ENCODE results near the gene SESN3.
"Not testable (repeated sequence)": the region's sequence is repeated elsewhere in the genome, so short reads cannot be mapped to it uniquely, and the experiment has no call there.

Gene SESN3, protein sequence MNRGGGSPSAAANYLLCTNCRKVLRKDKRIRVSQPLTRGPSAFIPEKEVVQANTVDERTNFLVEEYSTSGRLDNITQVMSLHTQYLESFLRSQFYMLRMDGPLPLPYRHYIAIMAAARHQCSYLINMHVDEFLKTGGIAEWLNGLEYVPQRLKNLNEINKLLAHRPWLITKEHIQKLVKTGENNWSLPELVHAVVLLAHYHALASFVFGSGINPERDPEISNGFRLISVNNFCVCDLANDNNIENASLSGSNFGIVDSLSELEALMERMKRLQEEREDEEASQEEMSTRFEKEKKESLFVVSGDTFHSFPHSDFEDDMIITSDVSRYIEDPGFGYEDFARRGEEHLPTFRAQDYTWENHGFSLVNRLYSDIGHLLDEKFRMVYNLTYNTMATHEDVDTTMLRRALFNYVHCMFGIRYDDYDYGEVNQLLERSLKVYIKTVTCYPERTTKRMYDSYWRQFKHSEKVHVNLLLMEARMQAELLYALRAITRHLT

DNA sequence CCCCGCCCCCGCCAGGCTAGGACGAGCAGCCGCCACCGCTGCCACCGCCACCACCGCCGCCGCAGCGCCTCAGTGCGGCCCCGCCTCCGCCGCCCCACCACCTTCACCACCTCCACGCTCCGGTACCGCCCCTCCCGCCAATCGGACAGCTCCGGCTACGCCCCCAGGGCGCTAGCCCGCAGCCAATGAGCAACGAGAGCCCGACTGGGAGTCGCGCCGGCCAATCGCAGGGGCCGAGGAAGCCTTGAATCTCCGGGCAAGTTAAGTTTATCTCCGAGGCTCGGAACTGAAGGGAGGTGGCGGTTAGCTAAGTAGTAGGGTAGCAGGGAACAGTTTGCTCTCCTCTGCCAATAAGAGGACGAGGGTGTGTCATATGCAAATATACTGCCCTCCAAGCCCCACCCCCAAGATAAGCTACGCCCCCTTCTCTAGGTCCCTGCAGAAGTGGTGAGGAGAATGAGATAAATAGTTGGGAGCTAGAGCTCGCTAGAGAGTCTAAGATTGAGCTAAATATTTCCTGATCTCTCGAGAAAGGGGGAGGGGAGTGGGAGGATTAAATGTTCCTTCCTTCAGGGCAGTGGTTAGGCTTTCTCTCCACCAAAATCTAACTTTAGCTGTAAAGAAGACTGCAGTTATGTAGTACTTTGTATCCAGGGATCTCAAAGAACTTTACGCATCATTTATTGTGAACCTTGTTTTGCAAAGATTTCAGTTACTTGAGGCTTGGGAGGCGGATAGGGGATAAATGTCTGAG is at the start of gene SESN3:
Gene SESN3 (minus strand): TSS at position 76 of the 754 bp plus-strand sequence. CDS start 342 bp downstream, outside the sequence.
- peak; percentile 88 for DNase-seq (ENCODE audit: extremely low spot score, insufficient read length, low read depth)
- peak; percentile 100 for FAIRE-seq

DNA sequence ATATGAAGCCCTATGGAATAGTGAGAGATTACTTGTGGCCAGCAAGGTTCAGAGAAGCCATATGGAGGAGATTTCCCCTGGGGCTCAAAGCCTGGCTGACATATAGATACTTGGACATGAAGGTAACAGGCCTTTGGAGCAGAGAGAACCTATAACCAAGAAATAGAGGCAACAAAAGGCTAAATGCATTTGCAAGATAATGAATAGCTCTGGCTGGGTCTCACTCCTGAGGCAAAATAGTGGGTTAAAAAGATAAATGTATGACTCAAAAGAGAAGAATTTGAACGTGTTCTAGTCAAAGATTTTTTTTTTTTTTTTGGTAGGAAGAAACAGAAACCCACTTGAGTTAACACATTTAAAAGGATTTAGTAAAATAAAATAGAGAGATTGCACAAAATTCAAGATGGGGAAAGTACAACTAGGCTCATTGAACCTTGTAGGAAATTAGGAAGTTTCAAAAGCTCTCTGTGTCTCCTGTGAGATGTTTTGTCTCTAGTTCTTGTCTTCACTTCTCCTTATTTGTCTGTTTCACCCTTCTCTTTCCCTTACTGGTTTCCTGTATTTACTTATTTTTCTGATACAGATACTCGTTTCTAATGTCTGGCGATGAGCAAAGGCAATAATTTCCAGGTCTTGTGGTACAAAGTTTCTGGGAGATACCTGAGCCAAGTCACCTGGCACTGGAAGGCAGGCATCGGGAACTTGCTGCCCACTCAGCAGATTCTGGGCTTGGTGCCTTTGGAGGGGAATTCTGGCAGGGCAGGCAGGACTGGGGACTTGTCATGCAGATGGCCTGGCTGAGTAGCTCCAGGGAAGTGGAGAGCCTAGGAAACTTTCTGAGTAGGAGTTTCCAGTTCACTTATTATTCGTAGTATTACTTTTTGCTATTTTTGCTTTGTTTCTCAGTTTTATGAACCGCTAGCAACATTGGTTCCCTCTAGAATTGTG is 49.2 kb upstream of the SESN3 start:
- DNase-seq (ENCODE audit: extremely low spot score, insufficient read length, low read depth) (no peak), FAIRE-seq (no peak)

DNA sequence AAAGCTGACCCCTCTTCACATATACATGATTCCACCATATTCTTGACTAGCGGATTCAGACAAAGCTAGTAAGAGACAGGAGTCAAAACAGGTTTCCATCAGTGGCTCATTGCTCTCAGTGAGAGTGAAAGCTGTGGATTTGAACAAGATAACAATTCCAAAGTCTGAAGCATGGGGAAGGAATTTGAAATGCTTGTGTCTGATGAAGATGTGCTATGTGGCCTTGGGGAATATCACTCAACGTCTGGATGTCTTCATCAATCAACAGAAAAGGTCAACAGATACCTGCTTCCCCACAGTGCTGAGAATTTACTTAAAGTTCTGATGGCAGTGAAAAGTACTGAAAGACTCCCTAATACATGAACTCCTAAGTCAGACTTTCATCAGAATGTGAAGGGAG is 46.9 kb upstream of the SESN3 start:
- DNase-seq (ENCODE audit: extremely low spot score, insufficient read length, low read depth): no peak
- FAIRE-seq: no peak

DNA sequence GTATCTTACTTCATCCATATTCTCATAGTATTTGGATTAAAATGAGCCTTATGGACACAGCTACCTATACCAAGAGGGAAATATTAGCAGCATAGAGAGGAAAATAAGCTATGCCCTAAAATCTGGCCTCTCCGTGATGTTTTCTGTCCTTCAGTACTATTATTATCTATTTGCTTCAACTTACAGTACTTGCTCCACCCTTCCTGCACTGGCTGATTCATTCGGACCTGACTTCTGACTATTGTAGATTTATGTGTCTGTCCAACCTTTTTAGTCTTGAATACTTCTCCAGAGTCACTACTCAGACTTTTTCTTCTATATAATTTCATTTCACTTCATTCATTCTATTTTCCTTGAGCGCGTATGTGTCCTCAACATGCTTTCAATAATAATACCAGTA is 45.1 kb upstream of the SESN3 start:
- FAIRE-seq (no peak), DNase-seq (ENCODE audit: extremely low spot score, insufficient read length, low read depth) (no peak)

DNA sequence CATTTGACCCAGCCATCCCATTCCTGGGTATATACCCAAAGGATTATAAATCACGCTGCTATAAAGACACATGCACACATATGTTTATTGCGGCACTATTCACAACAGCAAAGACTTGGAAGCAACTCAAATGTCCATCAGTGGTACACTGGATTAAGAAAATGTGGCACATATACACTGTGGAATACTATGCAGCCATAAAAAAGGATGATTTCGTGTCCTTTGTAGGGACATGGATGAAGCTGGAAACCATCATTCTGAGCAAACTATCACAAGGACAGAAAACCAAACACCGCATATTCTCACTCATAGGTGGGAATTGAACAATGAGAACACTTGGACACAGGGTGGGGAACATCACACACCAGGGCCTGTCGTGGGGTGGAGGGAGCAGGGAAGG is 42.6 kb upstream of the SESN3 start:
- DNase-seq (ENCODE audit: extremely low spot score, insufficient read length, low read depth); FAIRE-seq: not testable (repeated sequence)

DNA sequence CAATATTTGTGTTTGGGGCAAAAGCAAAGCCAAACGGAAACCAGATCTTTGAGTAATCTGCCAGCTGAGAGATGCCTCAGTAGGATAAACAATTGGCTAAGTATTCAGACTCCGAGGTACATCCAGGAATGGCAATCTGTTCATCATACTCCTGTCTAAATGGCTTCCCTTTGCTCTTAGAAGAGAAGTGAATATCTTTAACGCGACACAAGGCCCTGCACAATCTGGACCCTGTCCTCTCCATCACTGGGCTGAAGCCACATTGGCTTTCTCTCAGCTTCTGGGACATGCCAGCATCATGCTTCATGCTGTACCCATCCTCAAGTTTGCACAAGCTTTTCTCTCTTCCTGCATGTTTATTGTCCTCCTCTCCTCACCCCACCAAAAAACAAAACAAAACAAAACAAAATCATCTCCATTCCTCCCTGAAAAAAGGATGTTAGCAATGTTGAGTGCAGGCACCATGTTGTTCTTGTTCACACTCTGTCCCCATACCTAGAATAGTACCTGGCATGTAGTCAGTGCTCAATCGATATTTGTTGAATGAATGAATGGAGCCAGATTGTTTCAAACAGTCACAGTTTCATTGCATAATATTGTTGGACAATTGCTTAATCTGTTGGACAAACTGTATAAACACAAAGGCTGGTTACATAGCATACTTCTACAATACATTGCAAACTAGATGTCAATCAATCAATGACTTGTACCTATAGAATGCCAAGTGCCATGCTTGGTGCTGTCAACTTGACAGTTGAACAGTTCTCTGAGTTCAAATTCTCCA is 38.2 kb upstream of the SESN3 start:
- FAIRE-seq (no peak), DNase-seq (ENCODE audit: extremely low spot score, insufficient read length, low read depth) (no peak)

DNA sequence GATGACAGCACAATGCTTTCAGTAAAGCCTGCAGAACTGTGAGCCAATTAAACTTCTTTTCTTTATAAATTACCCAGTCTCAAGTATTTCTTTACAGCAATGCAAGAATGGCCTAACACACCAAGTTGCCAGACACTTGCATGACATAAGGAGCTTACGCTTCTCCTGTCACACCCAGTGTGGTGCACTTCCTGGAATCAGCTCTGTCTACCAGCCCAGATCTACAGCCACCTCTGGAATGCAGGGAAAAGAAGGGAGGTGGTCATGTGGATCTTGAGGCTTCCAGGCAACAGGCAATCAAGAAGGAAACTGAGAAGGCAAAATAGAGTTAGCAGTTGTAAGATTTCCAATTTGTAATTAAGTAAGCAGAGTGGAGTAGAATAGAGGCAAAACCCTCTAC is 37.4 kb upstream of the SESN3 start:
- DNase-seq (ENCODE audit: extremely low spot score, insufficient read length, low read depth) (no peak), FAIRE-seq (no peak)

DNA sequence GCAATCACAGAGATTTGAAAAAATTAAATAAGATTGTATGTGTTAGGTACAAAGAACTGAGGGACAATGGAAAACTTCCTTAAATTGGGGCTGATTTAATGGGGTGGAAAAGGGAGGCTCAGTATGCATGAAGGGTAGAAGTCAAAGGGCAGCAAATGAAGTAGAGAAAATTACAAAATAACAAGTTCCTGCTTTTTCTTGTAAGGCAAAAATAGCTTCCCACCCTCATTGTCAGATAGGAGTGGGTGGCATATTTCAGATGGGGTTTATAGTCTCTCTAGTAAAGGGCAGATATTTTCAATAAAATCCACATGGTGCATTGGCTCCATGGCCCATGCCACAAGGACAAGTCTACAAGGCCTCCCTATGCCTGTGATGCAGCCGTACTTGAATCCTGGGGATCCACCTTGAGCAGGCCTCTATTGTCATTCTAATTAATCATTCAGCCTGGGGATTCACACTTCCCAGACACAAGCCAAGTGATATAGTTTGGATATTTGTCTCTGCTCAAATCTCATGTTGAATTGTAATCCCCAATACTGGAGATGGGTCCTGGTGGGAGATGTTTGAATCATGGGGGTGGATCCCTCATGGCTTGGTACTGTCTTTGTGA is 36.7 kb upstream of the SESN3 start:
- DNase-seq (ENCODE audit: extremely low spot score, insufficient read length, low read depth): no peak
- FAIRE-seq: no peak

DNA sequence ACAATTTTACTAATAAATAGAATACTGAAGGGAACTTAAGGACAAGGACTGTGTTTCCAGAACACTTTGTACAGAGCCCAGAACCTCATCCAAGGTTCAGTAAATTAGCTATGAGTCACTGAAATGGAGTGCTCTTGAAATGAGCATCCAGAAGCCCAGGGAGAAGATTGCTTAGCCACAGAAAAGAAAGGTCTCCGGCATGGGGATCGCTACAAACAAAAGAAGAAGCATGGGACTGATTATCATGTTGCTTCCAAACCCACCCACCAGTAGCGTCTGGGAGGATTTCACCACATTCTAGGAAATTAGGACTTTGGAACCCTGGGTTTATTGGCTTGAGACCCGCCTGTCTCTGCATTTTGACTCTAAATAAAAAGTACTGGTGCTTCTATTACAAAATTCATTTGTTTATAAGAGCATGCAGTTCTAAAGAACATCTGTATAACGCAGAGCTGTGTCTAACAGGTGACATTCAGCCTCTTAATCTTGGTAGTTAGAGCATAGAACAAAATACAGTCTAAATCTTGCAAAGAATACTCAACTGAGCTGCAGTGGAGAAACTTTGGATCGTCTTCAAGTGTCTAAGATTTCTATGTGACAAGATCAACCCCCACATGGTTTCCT is 35.9 kb upstream of the SESN3 start:
- no peak for DNase-seq (ENCODE audit: extremely low spot score, insufficient read length, low read depth)
- no peak for FAIRE-seq

DNA sequence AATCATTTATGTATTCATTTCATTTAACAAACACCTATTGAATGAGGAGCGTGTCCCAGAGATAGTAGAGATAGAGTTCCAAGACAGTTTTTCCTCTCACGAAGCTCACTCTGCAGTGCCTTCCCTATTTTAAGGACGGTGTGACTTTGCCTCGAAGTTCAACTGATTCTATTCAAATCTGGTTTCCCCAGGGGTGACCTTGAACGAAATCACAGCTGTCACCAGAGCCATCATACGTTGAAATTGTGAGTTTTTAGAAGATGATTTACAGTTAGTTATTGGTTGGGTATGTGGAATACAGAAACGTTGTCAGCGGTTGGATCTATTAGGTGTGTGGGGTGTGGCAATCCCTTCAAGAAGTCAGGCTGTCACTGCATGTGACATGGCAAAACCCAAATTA is 33.9 kb upstream of the SESN3 start:
- no peak for DNase-seq (ENCODE audit: extremely low spot score, insufficient read length, low read depth)
- FAIRE-seq: no peak

DNA sequence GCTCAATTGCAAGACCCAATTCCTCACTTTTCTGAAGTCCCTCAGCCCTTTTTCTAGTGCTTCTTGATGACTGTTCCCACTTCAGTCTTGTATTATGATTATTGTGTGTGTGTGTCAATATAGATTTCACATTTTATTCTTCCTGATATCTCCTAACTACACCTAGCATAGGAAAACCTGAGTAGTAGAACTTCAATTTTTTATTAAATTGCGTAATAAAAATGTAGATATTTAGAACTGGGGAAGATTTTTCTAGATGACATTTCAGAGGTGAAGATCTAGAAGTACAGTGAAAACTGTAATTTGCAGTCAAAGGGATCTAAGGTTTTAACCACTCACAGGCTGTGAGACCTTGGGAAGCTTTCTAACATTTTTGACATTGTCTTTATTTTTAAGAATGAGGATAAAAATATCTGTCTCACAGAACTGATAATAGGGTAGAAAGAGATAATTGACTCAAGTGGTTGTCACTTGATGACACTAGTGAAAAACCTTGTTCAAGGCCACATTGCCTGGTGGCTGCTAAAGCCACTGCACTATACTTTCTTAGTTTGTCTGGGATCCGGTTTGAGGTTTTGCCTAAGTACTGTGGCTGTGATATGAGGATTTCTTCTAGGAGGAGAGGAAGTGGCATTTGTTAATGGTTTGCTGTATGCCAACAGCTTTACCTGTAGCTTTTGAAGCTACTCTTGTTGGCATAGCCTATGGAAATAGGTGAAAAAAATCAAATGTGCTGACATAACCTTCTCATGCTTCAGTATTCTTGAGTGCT is 32.2 kb upstream of the SESN3 start:
- FAIRE-seq (no peak), DNase-seq (ENCODE audit: extremely low spot score, insufficient read length, low read depth) (no peak)

DNA sequence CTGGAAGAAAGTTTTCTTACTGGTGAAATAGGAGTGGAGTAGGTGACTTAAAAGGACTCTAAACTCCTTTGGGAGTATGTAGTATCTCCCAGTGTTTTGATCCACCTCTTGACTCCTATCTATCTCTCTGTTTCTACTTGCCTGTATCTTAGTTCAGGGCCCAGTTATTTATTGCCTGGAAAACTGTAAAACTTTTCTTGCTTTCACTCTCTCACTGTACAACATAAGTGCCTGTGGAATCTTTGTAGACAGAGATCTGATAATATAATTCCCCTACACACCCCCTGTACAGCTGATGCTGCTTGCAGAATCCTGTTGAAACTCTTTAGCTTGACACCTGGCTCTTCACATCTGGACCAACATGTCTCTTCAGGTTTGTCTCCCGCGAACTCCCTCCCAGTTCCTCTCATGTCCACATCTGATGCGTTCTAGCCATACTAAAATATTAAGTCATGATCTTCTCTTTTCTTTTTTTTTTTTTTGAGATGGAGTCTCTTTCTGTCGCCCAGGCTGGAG is 26.5 kb upstream of the SESN3 start:
- FAIRE-seq (no peak), DNase-seq (ENCODE audit: extremely low spot score, insufficient read length, low read depth) (no peak)

DNA sequence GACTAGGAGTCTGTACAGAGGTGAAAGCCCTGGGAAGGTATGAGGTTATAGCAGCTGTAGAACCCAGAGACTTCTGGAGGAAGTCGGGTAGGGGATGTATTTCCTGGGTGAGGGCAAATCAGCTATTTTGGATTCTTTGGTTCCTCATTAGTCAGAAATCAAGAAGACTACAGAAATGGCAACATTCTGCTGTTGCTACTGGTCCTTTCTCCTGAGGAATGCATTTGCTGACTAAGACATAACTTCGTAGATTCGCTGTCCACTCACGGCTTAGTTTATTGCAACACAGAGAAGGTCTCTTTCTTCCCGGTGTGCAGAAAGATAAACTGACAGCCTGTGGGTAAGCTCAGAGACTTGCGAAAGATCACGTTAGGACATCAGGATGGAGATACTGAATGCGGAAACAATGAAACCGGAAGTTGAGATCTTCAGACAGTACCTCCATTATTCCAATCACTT is 25.3 kb upstream of the SESN3 start:
- DNase-seq (ENCODE audit: extremely low spot score, insufficient read length, low read depth) (no peak), FAIRE-seq (peak; percentile 73)

DNA sequence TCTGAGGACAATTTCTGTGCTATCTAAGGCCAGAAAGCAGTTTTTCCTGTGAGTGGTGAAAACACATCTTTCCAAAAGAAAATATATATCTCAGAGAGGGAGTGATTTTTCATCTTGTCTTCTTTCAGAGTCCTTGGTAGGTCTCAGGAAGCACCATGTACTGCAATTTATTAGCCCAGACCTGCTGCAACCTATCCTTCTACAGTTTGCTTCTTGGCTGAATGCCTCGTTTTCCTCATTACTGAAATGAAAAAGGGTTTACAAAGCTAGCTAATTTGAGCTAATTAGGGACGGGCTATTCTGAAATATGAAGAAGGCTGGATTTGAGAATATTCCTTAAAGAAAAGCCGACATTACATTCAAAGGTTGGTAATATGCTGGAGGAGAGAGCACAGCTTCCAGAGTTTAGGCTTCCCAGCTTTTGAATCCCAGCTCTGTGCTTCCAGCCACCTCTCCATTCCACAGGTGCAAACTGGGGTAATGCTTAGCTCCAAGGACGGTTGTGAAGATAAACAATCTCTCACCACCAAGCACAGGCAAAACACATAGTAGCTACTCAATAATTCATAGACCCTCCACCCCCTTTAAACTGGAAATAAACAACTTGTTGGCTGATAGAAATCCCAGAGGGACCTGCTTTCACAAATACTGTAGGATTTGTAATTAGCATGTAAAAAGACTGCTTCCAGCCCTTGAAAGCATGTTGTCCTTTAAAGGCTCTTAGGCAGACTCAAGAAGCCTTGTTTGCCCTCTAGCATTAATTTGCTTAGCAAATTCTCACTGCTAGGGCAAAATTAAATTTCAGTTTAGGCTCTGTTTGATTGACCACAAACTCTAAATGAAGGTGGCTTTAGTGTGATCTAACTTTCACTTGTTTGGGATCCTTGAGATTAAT is 24.5 kb upstream of the SESN3 start:
- no peak for FAIRE-seq
- DNase-seq (ENCODE audit: extremely low spot score, insufficient read length, low read depth): no peak

DNA sequence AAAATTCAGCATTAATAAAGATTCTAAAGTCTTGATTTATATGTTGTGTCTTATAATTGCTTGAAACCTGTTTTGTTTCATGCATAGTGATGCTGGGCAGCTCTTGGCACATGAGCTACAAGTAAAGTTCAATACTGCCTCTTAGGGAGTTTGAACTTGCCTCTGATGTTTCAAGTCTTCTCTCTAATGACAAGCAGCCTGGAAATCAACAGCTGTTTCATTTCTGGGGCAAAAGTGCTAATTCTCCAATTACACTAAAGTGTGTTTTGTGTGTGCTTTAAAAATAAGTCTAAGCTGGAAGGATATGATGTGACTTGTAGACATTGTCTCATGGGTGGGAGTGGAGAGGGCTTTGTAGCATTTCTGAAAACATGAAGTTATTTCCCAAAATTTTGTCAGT is 23.7 kb upstream of the SESN3 start:
- DNase-seq (ENCODE audit: extremely low spot score, insufficient read length, low read depth): no peak
- peak; percentile 46 for FAIRE-seq

DNA sequence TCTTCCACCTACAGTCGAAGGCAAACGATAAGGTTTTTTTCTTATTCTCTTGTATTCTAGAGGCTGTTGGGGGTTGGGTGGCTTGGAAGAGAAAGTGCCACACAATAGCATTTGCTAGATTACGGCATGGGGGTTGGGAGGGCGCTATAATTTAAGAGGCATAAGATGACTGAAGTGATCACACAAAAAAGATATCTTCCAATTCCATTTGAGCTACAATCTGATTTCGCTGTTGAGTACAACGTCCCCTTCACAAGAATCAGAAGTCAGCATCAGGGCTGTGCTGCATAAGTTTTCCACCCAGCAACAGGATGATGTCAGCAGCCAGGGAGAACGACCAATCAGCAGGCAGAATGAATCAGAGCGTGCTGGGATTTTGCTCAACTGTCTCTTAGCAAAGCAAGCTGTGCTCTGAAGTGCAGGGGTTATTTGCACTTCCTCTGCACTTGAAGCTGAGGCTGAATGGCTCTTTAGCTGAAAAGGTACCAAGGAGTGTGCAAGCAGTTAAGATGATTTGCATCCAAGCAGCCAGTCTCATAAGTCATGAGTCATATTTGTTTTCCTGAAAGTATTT is 23.2 kb upstream of the SESN3 start:
- FAIRE-seq: peak; percentile 98

More for the DNA sequence above, 23.2 kb upstream of the SESN3 start:
- peak; percentile 57 for DNase-seq (ENCODE audit: extremely low spot score, insufficient read length, low read depth)

All from GM18507 (cell line).